HG03354 (cell line): Measurements from ENCODE around the gene NEURL2.
"Not testable (repeated sequence)": the region's sequence is repeated elsewhere in the genome, so short reads cannot be mapped to it uniquely, and the experiment has no call there.

Experiments
- ATAC-seq: cut with Tn5 transposase; IDR thresholded peaks from one replicate; pipeline ENCODE4 v1.9.1; 2021; ENCODE audit warnings: mild to moderate bottlenecking; ENCODE audit not compliant: unreplicated experiment, poor library complexity, severe bottlenecking

NEURL2 gene

GRCh38 chr20:45880988-45881788 is 9.8 kb downstream of the NEURL2 start, which contains the start of gene ZSWIM1:
ZSWIM1 (plus strand) TSS chr20:45881227; CDS start chr20:45882593, 1,366 bp downstream.
- peak; percentile 99 for ATAC-seq

DNA sequence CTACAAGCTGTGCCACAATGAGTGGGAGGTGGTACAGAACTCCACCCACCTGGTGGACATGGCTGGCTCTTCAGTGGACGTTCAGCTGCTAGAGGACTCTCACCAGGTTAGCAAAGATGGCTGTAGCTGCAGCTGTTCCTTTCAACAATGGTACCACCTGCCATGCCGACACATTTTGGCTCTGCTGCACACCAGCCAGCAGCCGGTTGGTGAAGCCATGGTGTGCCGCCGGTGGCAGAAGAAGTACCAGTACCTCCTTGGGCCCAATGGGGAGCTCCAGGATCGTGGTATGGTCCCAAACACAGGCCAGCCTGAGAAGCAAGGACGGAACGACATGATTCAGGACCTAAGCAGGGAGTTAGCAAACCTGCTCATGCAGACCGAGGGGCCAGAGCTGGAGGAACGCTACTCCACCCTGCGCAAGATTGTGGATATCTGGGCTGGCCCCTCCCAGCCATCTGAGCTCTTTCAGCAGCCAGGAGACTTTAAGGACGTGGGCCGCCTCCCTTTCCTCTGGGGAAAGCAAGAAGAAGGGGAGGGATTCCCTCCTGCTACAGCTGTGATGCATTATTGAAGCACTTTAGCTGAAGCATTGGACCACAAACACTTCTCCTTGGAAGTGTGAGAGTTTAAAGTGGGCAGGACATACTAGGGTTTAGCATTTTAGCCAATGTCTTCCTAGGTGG is 12.8 kb downstream of the NEURL2 start:
- no peak for ATAC-seq

DNA sequence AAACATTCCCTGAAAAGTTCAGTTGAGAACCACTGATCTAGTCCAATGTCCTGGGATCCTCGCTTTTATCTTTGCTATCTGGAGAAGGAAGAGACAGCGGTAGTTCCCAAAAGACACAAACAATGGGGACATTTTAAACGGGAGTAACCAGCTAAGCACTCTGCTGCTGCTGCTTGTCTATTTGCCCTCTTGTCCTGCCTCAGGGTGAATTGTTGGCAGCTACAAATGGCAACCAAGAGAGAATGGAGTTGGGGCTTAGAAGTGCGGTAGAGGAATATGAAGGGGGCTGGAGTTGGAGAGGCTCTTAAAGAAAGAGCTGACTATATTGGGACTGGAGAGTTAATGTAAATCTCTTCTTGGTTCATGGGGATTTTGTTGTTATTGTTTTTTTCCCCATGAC is 16.4 kb downstream of the NEURL2 start:
- no peak for ATAC-seq

DNA sequence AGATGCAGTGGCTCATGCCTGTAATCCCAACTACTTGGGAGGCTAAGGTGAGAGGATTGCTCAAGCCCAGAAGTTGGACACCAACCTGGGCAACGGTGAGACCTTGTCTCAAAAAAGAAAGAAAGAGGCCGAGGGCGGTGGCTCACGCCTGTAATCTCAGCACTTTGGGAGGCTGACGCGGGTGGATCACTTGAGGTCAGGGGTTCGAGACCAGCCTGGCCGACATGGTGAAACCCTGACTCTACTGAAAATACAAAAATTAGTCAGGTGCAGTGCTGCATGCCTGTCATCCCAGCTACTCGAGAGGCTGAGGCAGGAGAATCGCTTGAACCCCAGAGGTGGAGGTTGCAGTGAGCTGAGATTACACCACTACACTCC is 16.9 kb downstream of the NEURL2 start:
- ATAC-seq, result not testable (repeated sequence)

DNA sequence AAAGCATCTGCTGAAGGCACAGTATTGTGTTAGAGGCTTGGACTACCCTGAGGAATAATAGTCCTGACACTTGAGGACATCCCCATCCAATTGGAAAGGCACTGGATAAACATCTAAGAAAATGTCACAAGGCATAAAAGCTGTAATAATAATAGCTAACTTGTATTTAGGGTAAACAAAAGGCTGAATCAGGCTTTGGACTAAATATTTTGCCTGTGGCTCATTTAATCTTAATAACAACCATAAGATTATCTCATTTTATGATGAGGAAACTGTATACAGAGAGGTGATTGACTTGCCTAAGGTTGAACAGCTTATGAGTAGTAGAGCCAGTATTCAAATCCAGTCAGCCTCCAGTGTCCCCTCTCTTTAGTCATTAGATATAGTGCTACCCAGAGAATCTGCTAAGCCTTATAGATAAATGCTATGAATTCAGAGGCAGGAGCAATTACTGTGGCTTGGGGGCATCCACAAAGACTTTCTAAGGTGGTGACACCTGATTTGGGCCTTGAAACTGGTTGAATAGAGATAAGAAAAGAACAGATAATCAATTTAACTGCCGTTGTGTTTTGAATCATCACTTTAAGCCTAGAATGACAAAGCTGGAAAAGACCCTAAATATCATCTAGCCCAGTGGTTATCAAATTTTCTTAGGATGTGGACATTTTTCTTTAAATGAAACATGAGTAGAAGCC is 17.5 kb downstream of the NEURL2 start:
- no peak for ATAC-seq

- no peak for ATAC-seq
Observed at GRCh38 chr20:45872626-45873025, 18.4 kb downstream of the NEURL2 start.

DNA sequence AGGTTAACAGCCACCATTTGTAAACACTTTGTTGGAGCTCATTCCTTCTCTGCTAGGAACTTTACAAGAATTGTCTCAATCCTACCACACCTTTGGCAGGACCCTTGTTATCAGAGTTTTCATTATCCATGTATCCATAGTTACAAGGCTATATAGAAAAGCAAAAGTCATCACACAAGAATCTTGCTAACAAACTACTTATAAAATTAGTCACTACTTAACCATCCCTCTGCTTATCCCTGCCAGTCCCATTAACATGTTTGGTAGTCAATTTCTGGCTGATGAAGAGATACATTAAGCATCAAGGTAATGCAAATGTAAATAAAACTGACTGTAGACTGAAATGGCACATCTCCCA is 23.2 kb downstream of the NEURL2 start:
- no peak for ATAC-seq

- no peak for ATAC-seq
Observed at GRCh38 chr20:45867136-45867818, 23.7 kb downstream of the NEURL2 start.

DNA sequence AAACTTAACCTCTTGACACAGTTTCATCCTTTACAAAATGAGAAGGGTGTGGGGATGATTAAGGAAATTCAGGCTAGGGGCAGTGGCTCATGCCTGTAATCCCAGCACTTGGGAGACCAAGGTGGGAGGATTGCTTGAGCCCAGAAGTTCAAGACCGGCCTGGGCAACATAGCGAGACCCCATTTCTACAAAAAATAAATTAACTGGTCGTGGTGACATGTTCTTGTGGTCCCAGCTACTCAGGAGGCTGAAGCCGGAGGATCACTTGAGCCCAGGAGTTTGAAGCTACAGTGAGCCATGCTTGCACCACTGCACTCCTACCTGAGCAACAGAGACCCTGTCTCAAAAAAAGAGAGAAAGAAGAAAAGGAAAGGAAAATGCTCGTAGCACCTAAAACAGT is 24.6 kb downstream of the NEURL2 start:
- ATAC-seq, result no peak

DNA sequence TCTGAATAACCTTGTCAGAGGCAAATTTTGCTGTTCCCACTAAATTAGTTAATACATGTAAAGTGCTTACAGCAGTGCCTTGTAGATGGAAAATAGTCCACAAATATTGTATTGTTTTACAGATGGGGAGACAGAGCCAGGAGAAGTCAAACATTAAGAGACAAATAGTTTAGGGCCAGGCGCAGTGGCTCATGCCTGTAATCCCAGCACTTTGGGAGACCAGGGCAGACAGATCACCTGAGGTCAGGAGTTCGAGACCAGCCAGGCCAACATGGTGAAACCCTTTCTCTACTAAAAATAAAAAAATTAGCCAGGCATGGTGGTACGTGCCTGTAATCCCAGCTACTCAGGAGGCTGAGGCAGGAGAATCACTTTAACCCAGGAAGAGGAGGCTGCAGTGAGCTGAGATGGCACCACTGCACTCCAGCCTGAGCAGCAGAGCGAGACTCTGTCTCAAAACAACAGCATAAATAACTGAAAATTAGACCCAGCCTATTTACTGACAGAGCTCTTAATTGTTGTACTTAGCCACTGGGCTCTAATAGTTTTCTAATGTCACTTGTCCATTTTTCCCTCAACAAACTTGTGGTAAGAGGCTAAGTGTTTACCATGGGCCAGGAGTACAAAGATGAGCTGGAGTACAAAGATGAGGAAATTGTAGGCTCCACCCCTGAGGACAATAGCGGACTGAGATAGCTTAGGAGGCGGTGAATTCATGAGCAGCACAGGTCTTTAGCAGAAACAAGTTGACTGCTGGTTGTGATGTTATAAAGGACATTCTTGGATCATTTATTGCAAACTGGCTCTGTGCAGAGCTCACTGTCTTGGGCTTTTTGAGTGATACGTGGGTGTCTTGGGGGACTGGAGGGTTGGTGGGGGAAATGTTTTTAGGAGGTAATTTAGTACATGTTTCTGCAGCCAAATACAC is 27.2 kb downstream of the NEURL2 start:
- ATAC-seq, result no peak

DNA sequence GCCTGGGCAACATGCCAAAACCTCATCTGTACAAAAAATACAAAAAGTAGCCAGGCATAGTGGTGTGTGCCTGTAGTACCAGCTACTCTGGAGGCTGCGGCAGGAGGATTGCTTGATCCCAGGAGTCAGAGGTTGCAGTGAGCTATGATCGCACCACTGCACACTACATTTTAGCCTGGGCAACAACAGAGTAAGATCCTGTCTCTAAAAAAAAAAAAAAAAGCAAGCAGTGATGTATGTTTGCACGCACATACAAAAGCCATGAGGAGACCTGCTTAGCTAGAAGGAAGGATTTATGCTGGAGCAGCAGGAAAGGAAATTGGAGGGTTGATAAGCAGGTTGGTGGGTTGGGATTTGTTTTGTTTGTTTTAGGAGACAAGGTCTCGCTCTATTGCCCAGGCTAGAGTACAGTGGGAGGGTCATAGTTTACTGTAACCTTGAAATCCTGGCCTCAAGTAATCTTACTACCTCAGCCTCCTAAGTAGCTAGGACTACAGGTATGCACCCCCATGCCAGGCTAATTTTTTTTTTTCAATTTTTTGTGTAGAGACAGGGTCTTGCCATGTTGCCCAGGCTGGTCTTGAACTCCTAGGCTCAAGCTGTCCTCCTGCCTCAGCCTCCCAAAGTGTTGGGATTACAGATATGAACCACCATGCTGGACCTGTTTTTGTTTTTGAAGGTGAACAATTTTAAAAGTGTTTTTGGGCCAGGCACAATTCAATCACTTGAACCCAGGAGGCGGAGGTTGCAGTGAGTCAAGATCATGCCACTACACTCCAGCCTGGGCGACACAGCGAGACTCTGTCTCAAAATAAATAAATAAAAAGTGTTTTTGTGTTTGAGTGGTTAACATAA is 29.6 kb downstream of the NEURL2 start:
- no peak for ATAC-seq

GRCh38 chr20:45860560-45861220 is 30.3 kb downstream of the NEURL2 start:
- ATAC-seq, result no peak

DNA sequence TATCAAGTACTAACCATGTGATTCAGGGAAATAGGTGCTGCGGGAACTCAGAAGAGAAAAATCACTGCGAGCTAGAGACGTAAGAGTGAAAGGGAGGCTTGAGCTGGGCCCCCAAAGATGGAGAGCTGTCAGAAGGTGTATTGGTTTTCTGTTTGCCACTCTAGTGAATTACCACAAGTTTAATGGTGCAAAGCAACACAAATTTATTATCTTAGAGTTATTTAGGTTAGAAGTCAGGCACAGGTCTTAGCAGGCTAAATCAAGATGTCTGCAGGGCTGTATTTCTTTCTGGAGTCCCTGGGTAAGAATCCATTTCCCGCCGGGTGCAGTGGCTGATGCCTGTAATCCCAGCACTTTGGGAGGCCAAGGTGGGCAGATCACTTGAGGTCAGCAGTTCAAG is 31.1 kb downstream of the NEURL2 start:
- ATAC-seq, result no peak

DNA sequence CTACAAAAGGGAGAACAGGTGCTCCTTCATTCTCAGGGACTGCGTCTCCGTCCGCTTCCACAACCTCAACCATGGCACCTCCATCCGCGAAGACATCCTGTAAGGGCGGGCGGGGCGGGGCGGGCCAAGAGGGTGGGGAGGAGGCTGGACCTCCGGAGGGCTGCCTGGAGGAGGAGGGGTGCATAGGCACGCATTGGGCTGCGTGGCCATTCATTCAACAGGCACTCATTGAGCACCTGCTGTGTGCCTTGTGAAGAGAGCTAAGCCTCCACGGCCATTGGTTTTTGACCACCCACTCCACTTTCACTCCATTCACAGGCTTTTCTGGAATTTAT is 33.2 kb downstream of the NEURL2 start:
- peak; percentile 24 for ATAC-seq

GRCh38 chr20:45857114-45857881 is 33.7 kb downstream of the NEURL2 start, which contains the start of the genes ACOT8 and ZSWIM3:
ACOT8 (minus strand) TSS chr20:45857392; CDS start chr20:45857315, 77 bp downstream.
ZSWIM3 (plus strand) TSS chr20:45857614; CDS start chr20:45857826, 212 bp downstream.
- peak; percentile 94 for ATAC-seq

DNA sequence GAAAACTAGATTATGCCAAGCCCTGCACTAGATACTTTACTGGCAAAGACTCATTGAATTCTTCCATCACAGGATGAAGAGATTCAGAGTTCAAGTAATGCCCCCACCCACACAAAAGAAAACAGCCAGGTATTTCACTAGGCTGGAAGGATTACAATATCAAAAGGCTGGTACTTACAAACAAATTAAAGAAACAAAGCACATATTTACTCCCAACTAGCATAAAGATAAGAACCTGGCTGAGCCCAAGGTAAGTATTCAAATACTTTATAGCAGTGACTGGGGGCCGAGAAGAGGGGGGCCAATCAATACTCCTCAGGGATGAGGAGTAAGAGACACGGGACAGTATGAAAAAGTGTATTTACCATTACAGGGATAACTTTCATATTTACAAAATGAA is 37.5 kb downstream of the NEURL2 start:
- ATAC-seq, result no peak

- no peak for ATAC-seq
Observed at GRCh38 chr20:45852326-45852725, 38.7 kb downstream of the NEURL2 start.
